Transverse colon (tissue), 4 donors: ENCODE data around the gene GRIN3B. TPM values are rescaled to one million over a fixed set of nuclear protein-coding genes. Genes with fewer than 3 reads are reported as not detected.
A peak's percentile ranks its signal among the peaks of the same experiment; 100 is the strongest.

Experiments used
- DNase-seq: peaks from one replicate; pipeline ENCODE4 v3.0.0-alpha.2; 2019
- H3K27ac ChIP-seq, 4 donors: fragments of 200-600 bp; sonication (generic); 2 replicates each; pipeline ENCODE4 v1.5.1; 2016 to 2018; ENCODE audit warnings: inconsistent platforms in 4 of 4
- H3K27me3 ChIP-seq: fragments of 200-600 bp; sonication (generic); 2 replicates; pipeline ENCODE4 v1.5.1; 2017; ENCODE audit warnings: inconsistent platforms
- H3K36me3 ChIP-seq, 4 donors: fragments of 200-600 bp; sonication (generic); 2 replicates each; pipeline ENCODE4 v1.5.1; 2017 to 2019; ENCODE audit warnings: inconsistent platforms in 4 of 4
- H3K4me1 ChIP-seq, 4 donors: fragments of 200-600 bp; sonication (generic); 2 replicates each; pipeline ENCODE4 v1.5.1; 2017 to 2020; ENCODE audit warnings: inconsistent platforms in 4 of 4
- H3K4me3 ChIP-seq, 4 donors: fragments of 200-600 bp; sonication (generic); 1 replicate in 1 of 4; 2 replicates in 3 of 4; pipeline versions ENCODE4 v1.5.1 to v1.6.1; 2017 to 2019; ENCODE audit warnings: inconsistent platforms in 4 of 4
- H3K9me3 ChIP-seq, 2 donors: fragments of 200-600 bp; sonication (generic); 2 replicates each; pipeline ENCODE4 v1.5.1; 2017 to 2019; ENCODE audit warnings: inconsistent platforms in 2 of 2
- EP300 ChIP-seq: sonication (generic); formaldehyde crosslinking; IDR thresholded peaks from one replicate; pipeline ENCODE4 v1.6.1; 2017; ENCODE audit warnings: antibody characterized with exemption, low read depth
- POLR2A ChIP-seq: fragments of 450-650 bp; IDR thresholded peaks from one replicate; pipeline ENCODE4 v1.6.1; 2016; ENCODE audit warnings: antibody characterized with exemption, mild to moderate bottlenecking, moderate library complexity
- POLR2AphosphoS5 ChIP-seq, 3 donors: sonication (generic); formaldehyde crosslinking; IDR thresholded peaks; one replicate each; pipeline ENCODE4 v1.6.1; 2016; ENCODE audit warnings: antibody characterized with exemption in 3 of 3
- WGBS, 2 donors: methylation state at CpG; one replicate each; pipeline ENCODE4 v1.1.5; 2018; ENCODE audit warnings: low coverage in 1 of 2; 5-methylcytosine and 5-hydroxymethylcytosine counted together
- in situ Hi-C, 4 donors: fragments of 200-750 bp; cut with MboI; loops; one replicate each; pipeline versions ENCODE4 v1.15.0 to v1.15.1; 2017; ENCODE audit warnings: low sequenced_read_pairs in 3 of 4, low pct_ligation_motif_present in 1 of 4, low pct_unique_long_range_greater_than_20kb in 1 of 4
- intact Hi-C: fragments of 100-400 bp; cut with DNase I; formaldehyde crosslinking; loops from one replicate; pipeline ENCODE4 v1.15.1; 2023; ENCODE audit warnings: low total_unique reads
- total RNA-seq, 4 donors: library from RNA; depleted of rRNA; stranded (reverse); fragments of >200 nt; gene quantifications; one replicate each; pipeline ENCODE4 v1.1.0, GENCODE V29; 2016
- TF ChIP-seq, protein P1 (sequence below), 5 experiments: fragments of 200-600 bp in 3 of 5; fragments of 450-650 bp in 2 of 5; sonication (generic) in 3 of 5; IDR thresholded peaks; 1 replicate in 2 of 5; 2 replicates in 3 of 5; pipeline ENCODE4 v1.5.1; 2016 to 2017; ENCODE audit warnings: antibody characterized with exemption in 5 of 5, inconsistent platforms in 3 of 5, mild to moderate bottlenecking in 2 of 5, moderate library complexity in 1 of 5

The GRIN3B gene
- total RNA-seq, 4 donors from 2014 or later, result 1.6 TPM; not detected in 3

DNA sequence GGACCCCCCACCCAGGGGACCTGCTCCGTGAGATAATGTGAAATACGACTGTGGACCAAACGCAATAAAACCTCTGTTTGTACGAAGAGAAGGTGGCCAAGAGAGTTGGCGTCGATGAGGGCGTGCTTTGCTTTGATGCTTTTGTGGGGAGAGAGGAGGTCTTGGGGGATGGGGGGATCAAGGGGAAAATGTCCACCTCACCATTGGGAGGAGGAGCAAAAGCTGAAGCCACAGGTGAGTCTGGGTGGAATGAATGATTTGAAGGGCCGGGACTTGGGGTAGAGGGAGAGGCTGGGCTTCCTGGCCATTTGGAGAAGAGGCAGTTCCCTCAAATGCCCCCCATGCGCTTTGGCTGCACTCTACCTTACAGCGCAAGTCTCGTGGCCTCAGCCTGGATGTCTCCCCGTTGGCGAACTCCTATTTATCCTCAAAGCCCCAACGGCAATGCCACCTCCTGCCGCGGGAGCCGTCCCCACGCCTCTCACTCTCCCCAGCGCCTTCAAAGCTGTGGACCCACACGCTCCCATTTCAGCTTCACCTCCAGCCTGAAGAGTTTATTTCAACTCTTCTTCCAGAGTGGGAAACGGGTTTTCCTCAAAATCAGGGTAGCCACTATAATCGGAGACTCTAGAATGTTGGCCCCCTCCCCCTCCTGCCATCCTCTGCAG is 38.9 kb downstream of the GRIN3B start:
- H3K27ac ChIP-seq, result peak overlapping the region; percentile 72 to 81 (median 78)
- peaks cover 0 to 8% (median 4%) of the 10 kb centered on the region in 4 donors for H3K36me3 ChIP-seq
- peak overlapping the region in 2 of 4 donors; percentile 52 to 55 for H3K4me3 ChIP-seq
- TF ChIP-seq, protein P1, sequence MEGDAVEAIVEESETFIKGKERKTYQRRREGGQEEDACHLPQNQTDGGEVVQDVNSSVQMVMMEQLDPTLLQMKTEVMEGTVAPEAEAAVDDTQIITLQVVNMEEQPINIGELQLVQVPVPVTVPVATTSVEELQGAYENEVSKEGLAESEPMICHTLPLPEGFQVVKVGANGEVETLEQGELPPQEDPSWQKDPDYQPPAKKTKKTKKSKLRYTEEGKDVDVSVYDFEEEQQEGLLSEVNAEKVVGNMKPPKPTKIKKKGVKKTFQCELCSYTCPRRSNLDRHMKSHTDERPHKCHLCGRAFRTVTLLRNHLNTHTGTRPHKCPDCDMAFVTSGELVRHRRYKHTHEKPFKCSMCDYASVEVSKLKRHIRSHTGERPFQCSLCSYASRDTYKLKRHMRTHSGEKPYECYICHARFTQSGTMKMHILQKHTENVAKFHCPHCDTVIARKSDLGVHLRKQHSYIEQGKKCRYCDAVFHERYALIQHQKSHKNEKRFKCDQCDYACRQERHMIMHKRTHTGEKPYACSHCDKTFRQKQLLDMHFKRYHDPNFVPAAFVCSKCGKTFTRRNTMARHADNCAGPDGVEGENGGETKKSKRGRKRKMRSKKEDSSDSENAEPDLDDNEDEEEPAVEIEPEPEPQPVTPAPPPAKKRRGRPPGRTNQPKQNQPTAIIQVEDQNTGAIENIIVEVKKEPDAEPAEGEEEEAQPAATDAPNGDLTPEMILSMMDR (IDR thresholded peaks at IDR 0.05), result no peak
- TF ChIP-seq POLR2AphosphoS5 (IDR thresholded peaks at IDR 0.05), result no peak
- no peak for TF ChIP-seq EP300
- TF ChIP-seq POLR2A, result no peak
- no peaks in the 10 kb centered on the region for H3K9me3 ChIP-seq
- intact Hi-C loops, result no loop called here
- in situ Hi-C loops, result no loop called here
- DNase-seq, result no peak
- WGBS, 2 donors, result 61 to 81% methylated on average over 5 to 22 of the region's 22 CpGs
- peaks cover 29 to 55% (median 34%) of the 10 kb centered on the region in 4 donors for H3K4me1 ChIP-seq
- no peaks in the 10 kb centered on the region for H3K27me3 ChIP-seq

DNA sequence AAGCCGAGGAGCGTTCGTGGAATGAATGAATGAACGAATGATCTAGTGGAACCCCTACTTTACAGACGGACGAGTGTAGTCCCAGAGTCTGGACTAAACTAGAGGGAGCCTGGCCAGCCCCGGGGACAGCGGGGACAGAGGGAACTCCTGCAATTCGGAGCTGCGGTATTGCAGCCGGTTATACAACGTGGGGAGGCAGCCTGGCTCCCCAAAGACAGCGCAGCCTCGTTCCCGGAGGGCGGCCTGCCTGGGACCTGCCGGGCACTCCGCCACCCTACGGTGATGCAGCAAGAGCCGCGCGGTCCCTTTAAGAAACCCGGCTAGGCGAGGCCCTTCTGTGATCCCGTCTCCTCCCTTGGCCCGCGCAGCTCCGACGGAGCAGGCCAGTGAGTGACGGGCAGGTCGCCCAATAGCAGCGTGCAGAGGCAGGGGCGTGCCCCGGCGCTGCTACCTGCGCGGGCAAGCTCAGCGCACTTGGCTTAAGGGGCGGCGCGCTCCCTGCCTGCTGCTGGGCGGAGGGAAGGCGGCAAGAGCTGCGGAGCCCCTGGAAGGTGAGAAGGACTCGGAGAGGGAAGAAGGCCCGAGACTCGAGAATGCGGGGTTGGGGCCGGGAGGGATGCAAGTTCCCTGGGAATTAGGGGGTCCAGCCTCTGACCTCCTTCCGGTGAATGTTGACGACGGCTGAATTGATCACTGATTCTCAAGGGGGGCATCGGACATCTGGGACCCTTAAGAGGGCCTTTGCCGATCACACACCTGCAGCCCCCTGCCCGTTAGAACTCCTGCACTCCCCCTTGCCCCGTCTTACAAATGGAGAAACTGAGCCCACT is 39.6 kb downstream of the GRIN3B start, which contains the start of gene ABCA7:
Gene ABCA7, plus strand, starts transcription at position 462 of the 830 bp plus-strand sequence. CDS start 1,255 bp downstream, outside the sequence.
- H3K9me3 ChIP-seq, result no peaks in the 10 kb centered on the region
- peaks cover 29 to 55% (median 34%) of the 10 kb centered on the region in 4 donors for H3K4me1 ChIP-seq
- intact Hi-C loops (no loop called here), in situ Hi-C loops (no loop called here)
- WGBS, 2 donors, result 2% methylated on average over 56 of the region's 56 CpGs; no CpG with 5 or more reads in 1 of the 2 donors
- H3K27ac ChIP-seq, result peak within 1 kb of the TSS; percentile 72 to 81 (median 78)
- peaks cover 0 to 8% (median 4%) of the 10 kb centered on the region in 4 donors for H3K36me3 ChIP-seq
- TF ChIP-seq, protein P1 (IDR thresholded peaks at IDR 0.05), result no peak
- TF ChIP-seq POLR2AphosphoS5 (IDR thresholded peaks at IDR 0.05) (peak; percentile 90 to 96 (median 90)), EP300 (no peak), POLR2A (peak; percentile 81)
- H3K4me3 ChIP-seq, result peak within 1 kb of the TSS; percentile 23 to 55 (median 42)
- H3K27me3 ChIP-seq, result no peaks in the 10 kb centered on the region
- peak; percentile 99 for DNase-seq

DNA sequence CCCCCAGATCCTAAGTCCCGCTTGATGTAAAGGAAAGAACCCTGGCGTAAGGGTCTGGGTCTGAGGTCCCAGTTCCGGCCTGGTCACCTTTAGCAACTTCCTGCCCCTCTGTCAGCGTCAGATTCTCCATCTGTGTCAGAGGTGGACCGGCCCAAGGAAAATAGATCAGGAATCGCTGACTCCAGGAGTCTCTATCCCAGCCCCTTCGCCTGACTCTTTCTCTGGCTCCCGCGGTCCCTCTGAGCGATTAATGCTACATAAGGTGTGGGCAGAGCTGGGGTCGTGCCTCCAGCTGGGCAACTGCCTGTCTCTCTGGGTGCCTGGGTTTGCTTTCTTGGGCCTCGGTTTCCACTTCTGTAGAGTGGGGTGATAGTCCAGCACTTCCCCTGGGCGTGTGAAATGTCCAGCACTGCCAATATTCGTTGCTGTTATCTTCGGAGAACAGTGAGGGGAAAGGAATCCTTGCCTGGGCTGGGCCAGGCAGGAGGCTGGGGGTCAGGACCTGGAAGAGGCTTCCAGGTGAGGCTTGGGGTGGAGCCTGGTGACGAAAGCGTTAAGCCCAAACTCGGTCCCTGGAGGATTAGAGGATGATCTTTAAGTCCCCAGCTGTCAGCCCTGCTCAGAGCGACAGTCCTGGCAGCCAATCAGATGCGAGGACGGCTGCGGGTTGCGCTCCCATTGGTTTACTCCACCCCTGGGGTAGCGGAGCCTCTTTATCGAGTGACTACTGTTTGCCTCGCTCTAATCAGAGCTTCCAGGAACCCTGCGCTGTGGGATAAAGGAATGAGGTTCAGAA is 40.5 kb downstream of the GRIN3B start:
- H3K9me3 ChIP-seq, result no peaks in the 10 kb centered on the region
- DNase-seq, result peak; percentile 94
- H3K4me3 ChIP-seq, result peak overlapping the region; percentile 23 to 55 (median 42)
- no peaks in the 10 kb centered on the region for H3K27me3 ChIP-seq
- intact Hi-C loops, result no loop called here
- peaks cover 0 to 8% (median 2%) of the 10 kb centered on the region in 4 donors for H3K36me3 ChIP-seq
- no peak for TF ChIP-seq POLR2A
- no peak for TF ChIP-seq POLR2AphosphoS5 (IDR thresholded peaks at IDR 0.05)
- TF ChIP-seq, protein P1 (IDR thresholded peaks at IDR 0.05), result no peak
- no peak for TF ChIP-seq EP300
- WGBS, 2 donors, result 1% methylated on average over 27 of the region's 27 CpGs; no CpG with 5 or more reads in 1 of the 2 donors
- in situ Hi-C loops, result no loop called here
- peaks cover 29 to 55% (median 34%) of the 10 kb centered on the region in 4 donors for H3K4me1 ChIP-seq
- peak overlapping the region; percentile 72 to 81 (median 78) for H3K27ac ChIP-seq
